Skeletal muscle tissue (tissue), 4 donors: ENCODE results near the gene OR12D1. TPM values are rescaled to one million over a fixed set of nuclear protein-coding genes. Genes with fewer than 3 reads are reported as not detected.

Source experiments
- H3K27ac ChIP-seq: one replicate; pipeline ENCODE4 v1.7.0; 2013; ENCODE audit warnings: mild to moderate bottlenecking, low read depth, low read length, inconsistent platforms
- H3K27me3 ChIP-seq, 3 donors: one replicate each; pipeline ENCODE4 v1.7.0; 2013; ENCODE audit warnings: low read length in 3 of 3; ENCODE audit not compliant: control insufficient read depth in 3 of 3, insufficient read depth in 3 of 3
- H3K36me3 ChIP-seq, 3 donors: one replicate each; pipeline ENCODE4 v1.7.0; 2013; ENCODE audit warnings: low read length in 3 of 3; ENCODE audit not compliant: control insufficient read depth in 3 of 3, insufficient read depth in 3 of 3
- H3K4me1 ChIP-seq, 3 donors: one replicate each; pipeline ENCODE4 v1.7.0; 2013; ENCODE audit warnings: low read length in 3 of 3, mild to moderate bottlenecking in 3 of 3; ENCODE audit not compliant: control insufficient read depth in 3 of 3, insufficient read depth in 3 of 3
- H3K4me3 ChIP-seq, 3 donors: one replicate each; pipeline ENCODE4 v1.7.0; 2013; ENCODE audit warnings: low read length in 3 of 3
- H3K9ac ChIP-seq, 3 donors: one replicate each; pipeline ENCODE4 v1.7.0; 2013; ENCODE audit warnings: low read length in 3 of 3, mild to moderate bottlenecking in 3 of 3, moderate library complexity in 2 of 3, low read depth in 1 of 3
- H3K9me3 ChIP-seq, 3 donors: one replicate each; pipeline ENCODE4 v1.7.0; 2013; ENCODE audit warnings: low read length in 3 of 3; ENCODE audit not compliant: control insufficient read depth in 3 of 3
- total RNA-seq: library from RNA; depleted of rRNA; stranded (reverse); fragments of >200 nt; gene quantifications from one replicate; pipeline ENCODE4 v1.2.3, GENCODE V29; 2014
- donor health status: Osteomylitis.

The OR12D1 gene
- total RNA-seq, 1 donor from 2014 or later: not detected

GRCh38 chr6:29461021-29461814 is 46.5 kb downstream of the OR12D1 start:
- H3K9me3 ChIP-seq: no peaks in the 10 kb centered on the region
- H3K4me1 ChIP-seq: no peaks in the 10 kb centered on the region
- no peak overlapping the region for H3K9ac ChIP-seq
- no peaks in the 10 kb centered on the region for H3K36me3 ChIP-seq
- H3K27ac ChIP-seq: no peak overlapping the region
- H3K27me3 ChIP-seq: no peaks in the 10 kb centered on the region
- H3K4me3 ChIP-seq: no peak overlapping the region

DNA sequence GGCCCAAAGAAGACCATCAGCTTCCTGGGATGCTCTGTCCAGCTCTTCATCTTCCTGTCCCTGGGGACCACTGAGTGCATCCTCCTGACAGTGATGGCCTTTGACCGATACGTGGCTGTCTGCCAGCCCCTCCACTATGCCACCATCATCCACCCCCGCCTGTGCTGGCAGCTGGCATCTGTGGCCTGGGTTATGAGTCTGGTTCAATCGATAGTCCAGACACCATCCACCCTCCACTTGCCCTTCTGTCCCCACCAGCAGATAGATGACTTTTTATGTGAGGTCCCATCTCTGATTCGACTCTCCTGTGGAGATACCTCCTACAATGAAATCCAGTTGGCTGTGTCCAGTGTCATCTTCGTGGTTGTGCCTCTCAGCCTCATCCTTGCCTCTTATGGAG is 47.3 kb downstream of the OR12D1 start:
- Histone ChIP-seq H3K36me3 (no peaks in the 10 kb centered on the region), H3K9ac (no peak overlapping the region), H3K9me3 (no peaks in the 10 kb centered on the region), H3K27me3 (no peaks in the 10 kb centered on the region), H3K4me3 (no peak overlapping the region), H3K27ac (no peak overlapping the region), H3K4me1 (no peaks in the 10 kb centered on the region)

DNA sequence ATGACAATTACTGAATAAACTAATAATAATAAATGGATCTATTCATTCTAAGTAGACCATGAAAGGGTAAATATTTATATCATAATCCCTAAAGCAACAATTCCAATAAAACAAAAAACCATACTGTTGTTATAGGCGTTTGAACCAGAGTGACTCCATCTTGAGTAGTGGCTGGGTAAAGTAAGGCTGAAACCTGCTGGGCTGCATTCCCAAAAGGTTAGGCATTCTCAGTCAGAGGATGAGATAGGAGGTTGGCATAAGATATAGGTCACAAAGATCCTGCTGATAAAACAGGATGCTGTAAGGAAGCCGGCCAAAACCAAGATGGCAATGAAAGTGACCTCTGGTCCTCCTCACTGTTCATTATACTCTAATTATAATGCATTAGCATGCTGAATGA is 50.6 kb downstream of the OR12D1 start:
- Histone ChIP-seq H3K36me3 (no peaks in the 10 kb centered on the region), H3K27me3 (peaks cover 0 to 2% (median 0%) of the 10 kb centered on the region in 3 donors), H3K9ac (no peak overlapping the region), H3K9me3 (no peaks in the 10 kb centered on the region), H3K27ac (no peak overlapping the region), H3K4me3 (no peak overlapping the region), H3K4me1 (no peaks in the 10 kb centered on the region)

- Histone ChIP-seq H3K4me1 (no peaks in the 10 kb centered on the region), H3K27ac (no peak overlapping the region), H3K27me3 (peaks cover 0 to 2% (median 0%) of the 10 kb centered on the region in 3 donors), H3K4me3 (no peak overlapping the region), H3K9ac (no peak overlapping the region), H3K9me3 (no peaks in the 10 kb centered on the region), H3K36me3 (no peaks in the 10 kb centered on the region)
Observed at GRCh38 chr6:29465801-29466200, 51.1 kb downstream of the OR12D1 start.

DNA sequence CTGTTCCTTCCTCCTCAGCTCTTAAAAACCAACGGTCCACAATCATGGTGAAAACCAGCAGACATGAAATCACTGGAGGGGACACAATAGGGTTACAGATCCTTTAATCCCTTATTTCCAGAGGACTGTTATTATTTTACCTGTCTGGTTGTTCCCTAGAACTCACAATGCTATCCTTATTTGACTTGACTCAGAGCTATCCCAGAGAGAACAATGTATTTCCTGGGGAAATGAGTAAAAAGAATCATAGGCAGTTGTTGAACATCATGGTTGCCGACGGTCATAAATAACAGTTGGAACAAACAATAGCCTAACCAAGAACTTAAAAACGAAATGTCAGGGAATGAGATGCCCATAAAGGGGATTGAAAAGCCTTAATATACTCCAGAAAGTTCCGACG is 51.5 kb downstream of the OR12D1 start:
- Histone ChIP-seq H3K4me1 (no peaks in the 10 kb centered on the region), H3K9ac (no peak overlapping the region), H3K36me3 (no peaks in the 10 kb centered on the region), H3K4me3 (no peak overlapping the region), H3K27ac (no peak overlapping the region), H3K27me3 (peaks cover 0 to 2% (median 0%) of the 10 kb centered on the region in 3 donors), H3K9me3 (no peaks in the 10 kb centered on the region)

Other genes with a start within 250 kb of the OR12D1 start
- gene OR2J2, start 244.0 kb upstream of the OR12D1 start, total RNA-seq: not detected
- not detected for gene OR14J1, start 113.2 kb upstream of the OR12D1 start, total RNA-seq
- gene OR5V1, start 46.1 kb upstream of the OR12D1 start, total RNA-seq: not detected
- gene OR12D3, start 39.6 kb upstream of the OR12D1 start, total RNA-seq: not detected
- not detected for gene OR12D2, start 19.3 kb upstream of the OR12D1 start, total RNA-seq
- gene OR10C1, start 24.4 kb downstream of the OR12D1 start, total RNA-seq: not detected
- gene OR11A1, start 42.1 kb downstream of the OR12D1 start, total RNA-seq: not detected
- gene OR2H1, start 42.2 kb downstream of the OR12D1 start, total RNA-seq: not detected
- gene MAS1L, start 73.0 kb downstream of the OR12D1 start, total RNA-seq: not detected
- gene UBD, start 144.8 kb downstream of the OR12D1 start, total RNA-seq: 1.6 TPM
- not detected for gene OR2H2, start 170.2 kb downstream of the OR12D1 start, total RNA-seq
- 9.9 TPM for gene GABBR1, start 218.3 kb downstream of the OR12D1 start, total RNA-seq
- gene MOG, start 242.2 kb downstream of the OR12D1 start, total RNA-seq: not detected